Bronchial smooth muscle cell (primary cell): ENCODE results near the gene ANAPC7. TPM values are rescaled to one million over a fixed set of nuclear protein-coding genes. Genes with fewer than 3 reads are reported as not detected.

Source experiments
- total RNA-seq: library from RNA; depleted of rRNA; stranded (reverse); fragments of >200 nt; gene quantifications from 2 replicates; pipeline ENCODE4 v1.2.1, GENCODE V29; 2014

The ANAPC7 gene, protein sequence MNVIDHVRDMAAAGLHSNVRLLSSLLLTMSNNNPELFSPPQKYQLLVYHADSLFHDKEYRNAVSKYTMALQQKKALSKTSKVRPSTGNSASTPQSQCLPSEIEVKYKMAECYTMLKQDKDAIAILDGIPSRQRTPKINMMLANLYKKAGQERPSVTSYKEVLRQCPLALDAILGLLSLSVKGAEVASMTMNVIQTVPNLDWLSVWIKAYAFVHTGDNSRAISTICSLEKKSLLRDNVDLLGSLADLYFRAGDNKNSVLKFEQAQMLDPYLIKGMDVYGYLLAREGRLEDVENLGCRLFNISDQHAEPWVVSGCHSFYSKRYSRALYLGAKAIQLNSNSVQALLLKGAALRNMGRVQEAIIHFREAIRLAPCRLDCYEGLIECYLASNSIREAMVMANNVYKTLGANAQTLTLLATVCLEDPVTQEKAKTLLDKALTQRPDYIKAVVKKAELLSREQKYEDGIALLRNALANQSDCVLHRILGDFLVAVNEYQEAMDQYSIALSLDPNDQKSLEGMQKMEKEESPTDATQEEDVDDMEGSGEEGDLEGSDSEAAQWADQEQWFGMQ
- total RNA-seq = 34.5 and 52.0 TPM in 2 replicates

GRCh38 chr12:110403146-110403975 lies at the start of gene ANAPC7:
ANAPC7 (minus strand) TSS chr12:110403708; CDS start chr12:110403627, 81 bp downstream.

DNA sequence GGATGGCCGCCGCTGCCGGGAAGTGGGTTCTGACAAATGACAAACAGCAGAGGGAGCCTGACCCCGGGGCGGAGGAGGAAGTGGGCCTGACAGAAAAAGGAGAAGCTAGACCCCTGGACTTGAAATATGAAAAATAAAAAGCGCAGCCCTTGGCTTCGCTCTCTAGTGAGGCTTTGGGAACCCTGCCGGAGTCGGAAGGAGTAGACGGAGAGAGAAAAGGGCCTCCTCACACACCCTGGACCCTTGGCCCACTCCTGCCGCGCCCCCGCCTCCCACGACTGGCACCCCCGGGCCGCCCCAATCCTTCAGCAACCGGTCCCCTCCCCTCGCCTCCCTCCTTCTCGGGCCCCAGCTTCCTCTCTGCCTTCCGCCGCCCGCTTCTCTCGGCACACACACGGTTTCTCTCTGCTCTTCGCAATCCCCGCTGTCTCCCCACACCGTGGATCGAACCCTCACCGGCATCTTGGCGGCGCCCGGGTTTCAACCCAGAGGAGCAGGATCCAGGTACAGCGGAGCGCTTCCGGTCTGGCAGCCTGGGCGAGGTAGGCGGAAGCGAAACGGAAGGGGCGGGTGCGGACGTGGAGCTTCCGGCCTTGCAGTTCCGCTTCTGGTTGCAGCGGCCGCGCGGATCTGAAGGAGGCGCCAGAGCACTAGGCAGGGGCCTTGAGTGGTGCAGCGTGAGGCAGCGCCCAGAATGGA lies 46.4 kb upstream of the ANAPC7 start, which contains the start of gene ARPC3:
Gene ARPC3 (minus strand): TSS at position 539 of the 699 bp plus-strand sequence. CDS start 77 bp downstream, at position 462.

Other genes starting within 250 kb of the ANAPC7 start
- gene ATP2A2, start 122.5 kb downstream of the ANAPC7 start, total RNA-seq = 63.5 and 74.6 TPM in 2 replicates
- gene ARPC3, start 46.6 kb upstream of the ANAPC7 start, total RNA-seq = 88.1 and 183 TPM in 2 replicates
- 10.6 and 12.0 TPM in 2 replicates for gene GPN3, start 64.5 kb upstream of the ANAPC7 start, total RNA-seq
- 12.1 and 13.1 TPM in 2 replicates for gene FAM216A, start 65.1 kb upstream of the ANAPC7 start, total RNA-seq
- gene VPS29, start 98.4 kb upstream of the ANAPC7 start, total RNA-seq = 34.4 and 45.1 TPM in 2 replicates
- gene RAD9B, start 98.6 kb upstream of the ANAPC7 start, total RNA-seq = 0.47 and 0.69 TPM in 2 replicates
- 4.9 and 5.4 TPM in 2 replicates for gene PPTC7, start 179.6 kb upstream of the ANAPC7 start, total RNA-seq
- 18.1 and 23.6 TPM in 2 replicates for gene TCTN1, start 210.4 kb upstream of the ANAPC7 start, total RNA-seq